ENCODE results near the gene EYA4.

- TF ChIP-seq CTCF (IDR thresholded peaks at IDR 0.05) (no peak), EP300 (IDR thresholded peaks at IDR 0.05) (no peak)
These were observed 39.9 kb upstream of the EYA4 start for GRCh38 chr6:133201231-133201630.
